VCaP (cell line): ENCODE measurements around the gene MIDN.
"Not testable (repeated sequence)": the region's sequence is repeated elsewhere in the genome, so short reads cannot be mapped to it uniquely, and the experiment has no call there.

Experiments used
- H3K27ac ChIP-seq: fragments of 450-650 bp; 2 replicates; pipeline ENCODE4 v1.5.1; 2017
- CTCF ChIP-seq: fragments of 450-650 bp; conservative IDR thresholded peaks from 2 replicates; pipeline ENCODE4 v1.5.1; 2017; ENCODE audit warnings: mild to moderate bottlenecking, moderate library complexity

The MIDN gene

DNA sequence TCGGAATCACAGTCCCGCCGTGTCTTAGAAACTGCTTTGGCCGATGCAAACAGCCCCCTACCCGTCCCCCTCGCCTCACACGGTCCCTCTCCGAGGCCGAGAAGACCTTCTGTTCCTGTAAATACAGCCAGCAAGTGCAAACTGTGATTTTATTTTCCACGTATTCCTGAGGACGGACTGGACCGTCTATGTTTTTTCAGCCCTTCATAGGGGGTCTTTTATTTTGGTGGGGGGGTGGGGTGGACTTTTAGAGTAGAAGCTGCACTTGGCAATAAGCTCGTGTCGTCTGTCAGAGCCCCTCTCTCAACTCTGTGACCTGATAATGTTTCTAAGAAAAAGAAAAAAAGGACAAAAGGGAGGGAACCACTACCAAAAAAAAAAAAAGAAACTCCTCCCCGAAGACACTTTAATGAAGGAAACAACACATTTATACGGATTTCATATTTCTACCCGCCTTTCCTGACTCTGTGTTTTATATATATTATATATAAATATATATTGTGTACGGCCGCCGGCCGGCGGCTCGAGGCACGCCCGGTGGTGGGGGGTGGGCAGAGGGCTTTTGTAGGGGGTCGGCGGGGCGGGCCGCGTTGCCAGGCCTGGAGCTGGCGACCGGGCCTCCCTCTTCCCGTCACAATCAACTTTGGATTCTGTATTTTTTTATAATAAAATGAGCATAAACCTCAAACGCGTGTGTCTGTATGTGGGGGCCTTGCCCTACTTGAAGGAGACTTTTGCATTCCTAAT lies 52.5 kb downstream of the MIDN start:
- no peak overlapping the region for H3K27ac ChIP-seq
- TF ChIP-seq CTCF = no peak

GRCh38 chr19:1302533-1303239 lies 54.3 kb downstream of the MIDN start:
- no peak overlapping the region for H3K27ac ChIP-seq
- no peak for TF ChIP-seq CTCF

GRCh38 chr19:1304197-1304924 lies 56.0 kb downstream of the MIDN start:
- H3K27ac ChIP-seq = no peak overlapping the region
- no peak for TF ChIP-seq CTCF

- not testable (repeated sequence) for H3K27ac ChIP-seq
These were observed 57.0 kb downstream of the MIDN start for GRCh38 chr19:1305354-1305753.

DNA sequence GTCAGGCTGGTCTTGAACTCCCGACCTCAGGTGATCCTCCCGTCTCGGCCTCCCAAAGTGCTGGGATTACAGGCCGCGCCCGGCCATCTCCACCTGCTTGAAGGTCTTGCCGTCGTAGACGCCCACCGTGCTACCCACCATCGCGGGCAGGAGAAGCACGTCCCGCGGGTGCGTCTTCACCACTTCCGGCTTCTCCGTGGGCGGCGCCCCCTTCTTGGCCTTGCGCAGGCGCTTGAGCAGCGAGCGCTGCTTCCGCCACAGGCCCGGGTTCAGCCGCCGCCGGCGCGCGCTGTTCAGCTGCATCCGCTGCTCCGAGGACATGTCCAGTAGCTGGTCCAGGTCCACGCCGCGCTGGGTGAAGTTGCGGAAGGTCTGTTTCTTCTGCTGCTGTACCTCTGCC lies 58.9 kb downstream of the MIDN start:
- no peak for TF ChIP-seq CTCF
- H3K27ac ChIP-seq = no peak overlapping the region

DNA sequence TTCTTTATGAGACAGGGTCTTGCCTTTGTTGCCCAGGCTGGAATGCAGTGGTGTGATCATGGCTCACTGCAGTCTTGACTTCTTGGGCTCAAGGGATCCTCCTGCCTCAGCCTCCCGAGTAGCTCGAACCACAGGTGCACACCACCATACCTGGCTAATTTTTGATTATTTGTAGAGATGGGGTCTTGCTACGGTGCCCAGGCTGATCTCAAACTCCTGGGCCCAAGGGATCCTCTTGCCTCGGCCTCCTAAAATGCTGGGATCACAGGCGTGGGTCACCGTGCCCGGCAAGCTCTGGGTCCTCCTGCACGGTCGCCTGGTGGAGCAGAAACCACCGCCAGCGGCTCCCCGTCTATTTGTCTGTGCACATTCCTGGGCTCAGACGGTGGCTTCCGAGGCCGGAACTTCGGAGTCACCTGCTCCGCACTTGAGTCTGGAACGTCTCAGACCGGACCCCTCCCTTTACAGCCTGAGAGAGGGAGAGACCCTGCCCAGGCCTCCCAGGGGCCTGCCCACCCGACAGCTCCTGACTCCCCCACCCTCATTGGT lies 59.4 kb downstream of the MIDN start:
- no peak overlapping the region for H3K27ac ChIP-seq
- no peak for TF ChIP-seq CTCF

- H3K27ac ChIP-seq = no peak overlapping the region
- no peak for TF ChIP-seq CTCF
These were observed 60.3 kb downstream of the MIDN start for GRCh38 chr19:1308718-1309117.
